22Rv1 (cell line): ENCODE results near the gene SREBF2.

Experiments used
- ZFX ChIP-seq: fragments of 450-650 bp; IDR thresholded peaks from 2 replicates; pipeline ENCODE4 v1.6.1; 2017; ENCODE audit warnings: antibody characterized with exemption, borderline replicate concordance
- TF ChIP-seq, protein P1 (sequence below): fragments of 450-650 bp; IDR thresholded peaks from 2 replicates; pipeline ENCODE4 v1.5.1; 2017; ENCODE audit warnings: mild to moderate bottlenecking

DNA sequence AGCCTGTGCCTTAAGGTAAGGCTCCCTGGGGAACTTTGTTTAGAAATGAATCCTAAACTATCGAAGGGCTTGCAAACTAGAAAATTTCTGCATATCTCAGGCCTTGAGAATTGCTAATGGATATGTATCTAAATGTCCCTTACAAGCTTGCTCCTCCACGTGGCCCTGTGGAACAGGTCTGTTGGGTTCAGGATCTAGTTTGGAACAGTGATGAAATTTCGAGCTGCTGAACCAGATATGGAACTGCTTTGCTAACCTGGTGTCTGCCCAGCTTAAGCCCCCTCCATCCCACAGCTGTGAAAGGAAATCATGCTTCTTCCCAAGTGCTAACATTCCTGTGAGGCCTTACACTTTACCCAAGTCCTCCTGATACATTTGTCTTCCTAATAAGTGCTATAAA is 11.6 kb downstream of the SREBF2 start:
- TF ChIP-seq, protein P1, sequence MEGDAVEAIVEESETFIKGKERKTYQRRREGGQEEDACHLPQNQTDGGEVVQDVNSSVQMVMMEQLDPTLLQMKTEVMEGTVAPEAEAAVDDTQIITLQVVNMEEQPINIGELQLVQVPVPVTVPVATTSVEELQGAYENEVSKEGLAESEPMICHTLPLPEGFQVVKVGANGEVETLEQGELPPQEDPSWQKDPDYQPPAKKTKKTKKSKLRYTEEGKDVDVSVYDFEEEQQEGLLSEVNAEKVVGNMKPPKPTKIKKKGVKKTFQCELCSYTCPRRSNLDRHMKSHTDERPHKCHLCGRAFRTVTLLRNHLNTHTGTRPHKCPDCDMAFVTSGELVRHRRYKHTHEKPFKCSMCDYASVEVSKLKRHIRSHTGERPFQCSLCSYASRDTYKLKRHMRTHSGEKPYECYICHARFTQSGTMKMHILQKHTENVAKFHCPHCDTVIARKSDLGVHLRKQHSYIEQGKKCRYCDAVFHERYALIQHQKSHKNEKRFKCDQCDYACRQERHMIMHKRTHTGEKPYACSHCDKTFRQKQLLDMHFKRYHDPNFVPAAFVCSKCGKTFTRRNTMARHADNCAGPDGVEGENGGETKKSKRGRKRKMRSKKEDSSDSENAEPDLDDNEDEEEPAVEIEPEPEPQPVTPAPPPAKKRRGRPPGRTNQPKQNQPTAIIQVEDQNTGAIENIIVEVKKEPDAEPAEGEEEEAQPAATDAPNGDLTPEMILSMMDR: no peak
- TF ChIP-seq ZFX: no peak
